ENCODE measurements around the gene MVB12A. TPM values are rescaled to one million over a fixed set of nuclear protein-coding genes. Genes with fewer than 3 reads are reported as not detected.

Gene MVB12A
- total and polyA plus RNA-seq, 9 of the 15 experiments (the other 6 are each of a cell fraction or from before 2014, with no cell fraction given) = 1.2 to 46.2 (median 22.4) TPM

GRCh38 chr19:17389957-17390664, 29.7 kb upstream of the MVB12A start (continued):
- TF ChIP-seq RBM25 (IDR thresholded peaks at IDR 0.05; ENCODE audit: low read depth, low read length, severe bottlenecking) = peak; percentile 93
- TF ChIP-seq PRMT5 (CRISPR knock-in tag; IDR thresholded peaks at IDR 0.05) = no peak
- no peak for TF ChIP-seq TCF7L2 (IDR thresholded peaks at IDR 0.05; ENCODE audit: low read depth, low read length)
- no peak for TF ChIP-seq FOXK2 (conservative IDR thresholded peaks at IDR 0.05 in 1 of 2, IDR thresholded peaks at IDR 0.05 in 1 of 2; ENCODE audit: low read depth in 2 of 2)
- no peak for TF ChIP-seq ZNF41 (CRISPR knock-in tag; conservative IDR thresholded peaks at IDR 0.05)
- peak; percentile 66 for TF ChIP-seq SMARCA5 (IDR thresholded peaks at IDR 0.05)

GRCh38 chr19:17390665-17391370, 29.0 kb upstream of the MVB12A start:
- Histone ChIP-seq H3K9me1 (ENCODE audit: control insufficient read depth, insufficient read depth, low read length) (no peaks in the 10 kb centered on the region), H3K4me1 (replicated peaks in 1 of 2; ENCODE audit: control insufficient read depth in 2 of 2, insufficient read depth in 2 of 2, low read length in 2 of 2) (peaks cover 22 to 40% of the 10 kb centered on the region in 2 experiments), H3K79me2 (ENCODE audit: control insufficient read depth, insufficient read depth, low read length) (no peaks in the 10 kb centered on the region), H3K9me3 (replicated peaks; ENCODE audit: control insufficient read depth, insufficient read depth, low read depth, low read length) (peaks cover 9% of the 10 kb centered on the region), H3K27me3 (ENCODE audit: control insufficient read depth in 2 of 2, insufficient read depth in 2 of 2, low read length in 2 of 2) (no peaks in the 10 kb centered on the region), H3K27ac (ENCODE audit: extremely low read depth, low read depth, low read length) (no peak overlapping the region), H3K4me3 (peak overlapping the region; percentile 51), H3K36me3 (ENCODE audit: control insufficient read depth, insufficient read depth, low read length) (no peaks in the 10 kb centered on the region), H3K9ac (ENCODE audit: insufficient read depth in 1 of 2, low read depth in 2 of 2, low read length in 2 of 2) (peak overlapping the region in 1 of 2 experiments; percentile 86; a peak in 3 of 4 replicates), H4K20me1 (replicated peaks; ENCODE audit: control insufficient read depth, insufficient read depth, low read length) (no peaks in the 10 kb centered on the region), H3K4me2 (ENCODE audit: insufficient read depth, low read length) (peak overlapping the region; percentile 92), H2AFZ (ENCODE audit: low read depth, low read length) (peak overlapping the region; percentile 92)
- ChIA-PET POLR2A (interaction anchor here (0.5 to 0.7 kb wide), 3 partner anchors 35 to 67 kb away, joined by 3 to 4 read pairs (median 3); no protein-coding TSS in a partner anchor), CTCF (ENCODE audit: low intra/inter-chr PET ratio) (interaction anchor here (0.6 to 2.0 kb wide), 5 partner anchors 86 to 131 kb away, joined by 3 to 7 read pairs (median 3); no protein-coding TSS in a partner anchor)
- in situ Hi-C loops (cut with MboI) (no loop called here), intact Hi-C loops (cut with micrococcal nuclease) (no loop called here)
- WGBS (ENCODE audit: insufficient coverage, low coverage, missing lambda C conversion rate) = 1% methylated on average over 38 of the region's 50 CpGs
- BruUV-seq (replicated peaks) = no TSS peak
- peak; percentile 99 for ATAC-seq
- DNase-seq (ENCODE audit: extremely low read depth in 1 of 4, low spot score in 3 of 4) = peak; percentile 96 to 97 (median 97)
- FAIRE-seq = peak; percentile 86
- no peak for TF ChIP-seq THRB (CRISPR knock-in tag; conservative IDR thresholded peaks at IDR 0.05)
- no peak for TF ChIP-seq ATF1 (CRISPR knock-in tag; IDR thresholded peaks at IDR 0.05)
- peak; percentile 68 for TF ChIP-seq ATF1 (tag; IDR thresholded peaks at IDR 0.05)
- no peak for TF ChIP-seq SNRNP70 (optimal IDR thresholded peaks at IDR 0.05; ENCODE audit: low read depth, low read length)
- no peak for TF ChIP-seq NFXL1 (CRISPR knock-in tag; IDR thresholded peaks at IDR 0.05)
- TF ChIP-seq ATF4 (CRISPR knock-in tag; IDR thresholded peaks at IDR 0.05) = no peak
- no peak for TF ChIP-seq DPF2 (IDR thresholded peaks at IDR 0.05)
- no peak for TF ChIP-seq MED1 (CRISPR knock-in tag; IDR thresholded peaks at IDR 0.05; ENCODE audit: borderline replicate concordance)
- no peak for TF ChIP-seq POLR3A (IDR thresholded peaks at IDR 0.05; ENCODE audit: borderline replicate concordance, extremely low read depth, insufficient read depth, insufficient read length)
- TF ChIP-seq ZNF175 (CRISPR knock-in tag; IDR thresholded peaks at IDR 0.05; ENCODE audit: low read depth) = no peak
- no peak for TF ChIP-seq RBM17 (IDR thresholded peaks at IDR 0.05; ENCODE audit: borderline replicate concordance, low read depth, low read length)
- TF ChIP-seq RCOR1 (IDR thresholded peaks at IDR 0.05; ENCODE audit: borderline replicate concordance in 1 of 2, low read depth in 2 of 2, low read length in 2 of 2) = peak in 1 of 2 experiments; percentile 72; a peak in 2 of 4 replicates
